GM20431 (cell line): Measurements from ENCODE around the gene RESF1.

Experiments used
- in situ Hi-C: fragments of 300-500 bp; cut with MseI, MboI; formaldehyde crosslinking; loops from one replicate; pipeline ENCODE4 v1.15.0; 2020; ENCODE audit warnings: low sequenced_read_pairs; ENCODE audit not compliant: unreplicated experiment

Gene RESF1

GRCh38 chr12:32002848-32003493 is 43.8 kb downstream of the RESF1 start:
- in situ Hi-C loops, result no loop called here

- in situ Hi-C loops, result no loop called here
Observed at GRCh38 chr12:32003654-32004053, 44.4 kb downstream of the RESF1 start.

GRCh38 chr12:32005496-32006125 is 46.4 kb downstream of the RESF1 start:
- in situ Hi-C loops, result no loop called here
